IgD-negative memory B cell (primary cell): Measurements from ENCODE around the gene ERFL. TPM values are rescaled to one million over a fixed set of nuclear protein-coding genes. Genes with fewer than 3 reads are reported as not detected.
A peak's percentile ranks its signal among the peaks of the same experiment; 100 is the strongest.

ENCODE experiments used
- H3K27ac Mint-ChIP-seq, 3 donors: one replicate each; pipeline ENCODE4 v1.8.0; 2020 to 2022; ENCODE audit warnings: mild to moderate bottlenecking in 3 of 3, mixed read lengths in 3 of 3, moderate library complexity in 1 of 3
- H3K27me3 Mint-ChIP-seq: one replicate; pipeline ENCODE4 v1.8.0; 2021; ENCODE audit warnings: mixed read lengths
- H3K36me3 Mint-ChIP-seq: one replicate; pipeline ENCODE4 v1.8.0; 2020; ENCODE audit warnings: mild to moderate bottlenecking, mixed read lengths
- H3K4me1 Mint-ChIP-seq, 3 donors: one replicate each; pipeline ENCODE4 v1.8.0; 2020 to 2022; ENCODE audit warnings: mixed read lengths in 3 of 3, mild to moderate bottlenecking in 1 of 3
- H3K4me3 Mint-ChIP-seq, 4 donors: one replicate each; pipeline ENCODE4 v1.8.0; 2020 to 2022; ENCODE audit warnings: mild to moderate bottlenecking in 4 of 4, mixed read lengths in 4 of 4, moderate library complexity in 3 of 4
- H3K9me3 Mint-ChIP-seq, 3 donors: one replicate each; pipeline ENCODE4 v1.8.0; 2020 to 2021; ENCODE audit warnings: mixed read lengths in 3 of 3, mild to moderate bottlenecking in 1 of 3
- polyA plus RNA-seq: library from polyadenylated mRNA; unstranded; fragments of 300-500 nt; fragmentation: Illumina TruSeq; gene quantifications from one replicate; pipeline ENCODE4 v1.2.3, GENCODE V29; 2021

Gene ERFL
- polyA plus RNA-seq, 1 donor from 2014 or later: not detected

- peaks cover 23 to 42% (median 36%) of the 10 kb centered on the region in 3 donors for H3K4me1 Mint-ChIP-seq
- no peaks in the 10 kb centered on the region for H3K36me3 Mint-ChIP-seq
- no peaks in the 10 kb centered on the region for H3K9me3 Mint-ChIP-seq
- peaks cover 7% of the 10 kb centered on the region for H3K27me3 Mint-ChIP-seq
- H3K4me3 Mint-ChIP-seq: peak overlapping the region in 2 of 4 donors; percentile 38 to 61
- peak overlapping the region in 2 of 3 donors; percentile 38 to 87 for H3K27ac Mint-ChIP-seq
Measured at GRCh38 chr19:41936961-41937360, 8.7 kb upstream of the ERFL start.

- peak overlapping the region; percentile 13 to 87 (median 59) for H3K27ac Mint-ChIP-seq
- H3K4me1 Mint-ChIP-seq: peaks cover 19 to 40% (median 33%) of the 10 kb centered on the region in 3 donors
- no peaks in the 10 kb centered on the region for H3K36me3 Mint-ChIP-seq
- H3K9me3 Mint-ChIP-seq: no peaks in the 10 kb centered on the region
- H3K4me3 Mint-ChIP-seq: peak overlapping the region in 2 of 4 donors; percentile 18 to 38
- H3K27me3 Mint-ChIP-seq: peaks cover 7% of the 10 kb centered on the region
Measured at GRCh38 chr19:41936416-41936850, 8.2 kb upstream of the ERFL start.

GRCh38 chr19:41935760-41936415, 7.6 kb upstream of the ERFL start:
- peak overlapping the region; percentile 59 to 98 (median 67) for H3K27ac Mint-ChIP-seq
- H3K4me3 Mint-ChIP-seq: no peak overlapping the region
- H3K27me3 Mint-ChIP-seq: peaks cover 7% of the 10 kb centered on the region
- peaks cover 19 to 39% (median 32%) of the 10 kb centered on the region in 3 donors for H3K4me1 Mint-ChIP-seq
- no peaks in the 10 kb centered on the region for H3K36me3 Mint-ChIP-seq
- no peaks in the 10 kb centered on the region for H3K9me3 Mint-ChIP-seq

- Mint-ChIP-seq H3K4me3 (peak overlapping the region in 3 of 4 donors; percentile 31 to 72 (median 37)), H3K27me3 (peaks cover 11% of the 10 kb centered on the region), H3K9me3 (no peaks in the 10 kb centered on the region), H3K4me1 (peaks cover 27 to 41% (median 40%) of the 10 kb centered on the region in 3 donors), H3K27ac (peak overlapping the region; percentile 67 to 98 (median 71)), H3K36me3 (no peaks in the 10 kb centered on the region)
Measured at GRCh38 chr19:41934849-41935374, 6.7 kb upstream of the ERFL start.

- Mint-ChIP-seq H3K27me3 (peaks cover 16% of the 10 kb centered on the region), H3K27ac (peak overlapping the region; percentile 6 to 98 (median 12)), H3K4me3 (peak overlapping the region in 3 of 4 donors; percentile 15 to 32 (median 16))
Measured at GRCh38 chr19:41933693-41934426, 5.6 kb upstream of the ERFL start.

GRCh38 chr19:41932720-41933332, 4.6 kb upstream of the ERFL start:
- no peaks in the 10 kb centered on the region for H3K9me3 Mint-ChIP-seq
- H3K27ac Mint-ChIP-seq: peak overlapping the region in 1 of 3 donors; percentile 98
- H3K4me3 Mint-ChIP-seq: peak overlapping the region in 1 of 4 donors; percentile 5
- H3K27me3 Mint-ChIP-seq: peaks cover 18% of the 10 kb centered on the region
- H3K36me3 Mint-ChIP-seq: no peaks in the 10 kb centered on the region
- peaks cover 29 to 51% (median 50%) of the 10 kb centered on the region in 3 donors for H3K4me1 Mint-ChIP-seq

More at GRCh38 chr19:41933693-41934426, 5.6 kb upstream of the ERFL start:
- H3K36me3 Mint-ChIP-seq: no peaks in the 10 kb centered on the region
- no peaks in the 10 kb centered on the region for H3K9me3 Mint-ChIP-seq
- H3K4me1 Mint-ChIP-seq: peaks cover 29 to 49% (median 48%) of the 10 kb centered on the region in 3 donors

GRCh38 chr19:41932259-41932719, 4.0 kb upstream of the ERFL start:
- no peak overlapping the region for H3K4me3 Mint-ChIP-seq
- H3K4me1 Mint-ChIP-seq: peaks cover 25 to 48% (median 46%) of the 10 kb centered on the region in 3 donors
- H3K36me3 Mint-ChIP-seq: no peaks in the 10 kb centered on the region

GRCh38 chr19:41930926-41931592, 2.8 kb upstream of the ERFL start:
- Mint-ChIP-seq H3K27ac (peak overlapping the region; percentile 23 to 53 (median 25)), H3K4me3 (peak overlapping the region in 2 of 4 donors; percentile 55 to 64), H3K4me1 (peaks cover 24 to 42% (median 39%) of the 10 kb centered on the region in 3 donors), H3K9me3 (no peaks in the 10 kb centered on the region), H3K36me3 (no peaks in the 10 kb centered on the region), H3K27me3 (peaks cover 17% of the 10 kb centered on the region)

More at GRCh38 chr19:41932259-41932719, 4.0 kb upstream of the ERFL start:
- H3K9me3 Mint-ChIP-seq: no peaks in the 10 kb centered on the region
- no peak overlapping the region for H3K27ac Mint-ChIP-seq
- peaks cover 18% of the 10 kb centered on the region for H3K27me3 Mint-ChIP-seq

GRCh38 chr19:41930322-41930722, 2.1 kb upstream of the ERFL start:
- no peaks in the 10 kb centered on the region for H3K9me3 Mint-ChIP-seq
- H3K4me3 Mint-ChIP-seq: peak overlapping the region in 2 of 4 donors; percentile 64 to 97
- no peaks in the 10 kb centered on the region for H3K36me3 Mint-ChIP-seq
- H3K27ac Mint-ChIP-seq: peak overlapping the region in 1 of 3 donors; percentile 23
- peaks cover 16% of the 10 kb centered on the region for H3K27me3 Mint-ChIP-seq
- peaks cover 24 to 42% (median 38%) of the 10 kb centered on the region in 3 donors for H3K4me1 Mint-ChIP-seq

- no peaks in the 10 kb centered on the region for H3K36me3 Mint-ChIP-seq
- peak overlapping the region in 3 of 4 donors; percentile 48 to 97 (median 66) for H3K4me3 Mint-ChIP-seq
- H3K4me1 Mint-ChIP-seq: peaks cover 18 to 36% (median 31%) of the 10 kb centered on the region in 3 donors
Measured at GRCh38 chr19:41929536-41930071, 1.4 kb upstream of the ERFL start.

GRCh38 chr19:41928754-41929535, 696 bp upstream of the ERFL start:
- Mint-ChIP-seq H3K27me3 (peaks cover 11% of the 10 kb centered on the region), H3K4me1 (peaks cover 18 to 34% (median 26%) of the 10 kb centered on the region in 3 donors), H3K27ac (peak overlapping the region in 2 of 3 donors; percentile 36 to 81), H3K36me3 (no peaks in the 10 kb centered on the region), H3K9me3 (no peaks in the 10 kb centered on the region), H3K4me3 (peak overlapping the region; percentile 66 to 97 (median 92))

More at GRCh38 chr19:41929536-41930071, 1.4 kb upstream of the ERFL start:
- no peaks in the 10 kb centered on the region for H3K9me3 Mint-ChIP-seq
- peak overlapping the region in 2 of 3 donors; percentile 23 to 86 for H3K27ac Mint-ChIP-seq
- H3K27me3 Mint-ChIP-seq: peaks cover 11% of the 10 kb centered on the region

GRCh38 chr19:41927497-41928192, 604 bp downstream of the ERFL start:
- peaks cover 15% of the 10 kb centered on the region for H3K27me3 Mint-ChIP-seq
- H3K9me3 Mint-ChIP-seq: no peaks in the 10 kb centered on the region
- peak overlapping the region in 3 of 4 donors; percentile 81 to 89 (median 83) for H3K4me3 Mint-ChIP-seq
- peaks cover 19 to 32% (median 27%) of the 10 kb centered on the region in 3 donors for H3K4me1 Mint-ChIP-seq
- H3K36me3 Mint-ChIP-seq: no peaks in the 10 kb centered on the region
- H3K27ac Mint-ChIP-seq: no peak overlapping the region
